ENCODE data around the gene SSNA1. TPM values are rescaled to one million over a fixed set of nuclear protein-coding genes. Genes with fewer than 3 reads are reported as not detected.

Gene SSNA1
- total and polyA plus RNA-seq, 9 of the 15 experiments (the other 6 are each of a cell fraction or from before 2014, with no cell fraction given) = 1.9 to 130 (median 57.1) TPM

DNA sequence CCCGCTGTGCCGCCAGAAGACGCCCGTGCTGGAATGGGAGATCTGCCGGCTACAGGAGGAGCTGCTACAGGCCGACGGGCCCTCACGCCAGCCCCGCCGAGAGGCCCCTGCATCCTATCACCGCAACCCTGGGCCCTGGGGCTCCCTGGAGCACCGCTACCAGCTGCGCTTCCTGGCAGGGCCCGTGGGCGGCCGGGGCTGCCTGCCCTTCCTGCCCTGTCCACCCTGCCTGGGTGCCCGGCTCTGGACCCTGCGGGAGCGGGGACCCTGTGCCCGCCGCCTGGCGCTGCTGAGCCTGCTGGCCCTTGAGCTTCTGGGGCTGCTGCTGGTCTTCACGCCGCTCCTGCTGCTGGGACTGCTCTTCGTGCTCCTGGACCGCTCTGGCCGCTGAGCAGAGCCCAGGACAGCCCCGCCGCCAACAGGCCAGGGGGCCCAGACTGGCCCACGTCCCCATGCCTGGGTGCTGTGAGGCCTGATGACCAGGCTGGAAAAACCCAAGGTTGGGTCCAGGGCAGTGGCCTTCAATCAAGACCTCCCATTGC lies 29.8 kb downstream of the SSNA1 start:
- FAIRE-seq = no peak
- Histone ChIP-seq H3K9ac (ENCODE audit: insufficient read depth in 1 of 2, low read depth in 2 of 2, low read length in 2 of 2) (peak overlapping the region; percentile 76 to 92), H3K9me1 (ENCODE audit: control insufficient read depth, insufficient read depth, low read length) (no peaks in the 10 kb centered on the region), H3K9me3 (replicated peaks; ENCODE audit: control insufficient read depth, insufficient read depth, low read depth, low read length) (no peaks in the 10 kb centered on the region), H3K79me2 (ENCODE audit: control insufficient read depth, insufficient read depth, low read length) (peaks cover 18% of the 10 kb centered on the region; the same call in 2 of the 3 replicates), H4K20me1 (replicated peaks; ENCODE audit: control insufficient read depth, insufficient read depth, low read length) (no peaks in the 10 kb centered on the region), H2AFZ (ENCODE audit: low read depth, low read length) (no peak overlapping the region), H3K4me3 (no peak overlapping the region), H3K36me3 (ENCODE audit: control insufficient read depth, insufficient read depth, low read length) (peaks cover 32% of the 10 kb centered on the region; the same call in 1 of the 3 replicates), H3K4me1 (replicated peaks in 1 of 2; ENCODE audit: control insufficient read depth in 2 of 2, insufficient read depth in 2 of 2, low read length in 2 of 2) (peaks cover 34 to 91% of the 10 kb centered on the region in 2 experiments), H3K27ac (ENCODE audit: extremely low read depth, low read depth, low read length) (peak overlapping the region; percentile 72), H3K27me3 (ENCODE audit: control insufficient read depth in 2 of 2, insufficient read depth in 2 of 2, low read length in 2 of 2) (no peaks in the 10 kb centered on the region), H3K4me2 (ENCODE audit: insufficient read depth, low read length) (peak overlapping the region; percentile 82)
- in situ Hi-C loops (cut with MboI) = no loop called here
- 85% methylated on average over 24 of the region's 30 CpGs for WGBS (ENCODE audit: insufficient coverage, low coverage, missing lambda C conversion rate)
- CTCF ChIA-PET (ENCODE audit: low intra/inter-chr PET ratio) = no interaction called here
- POLR2A ChIA-PET = interaction anchor here (0.5 to 2.1 kb wide), 11 partner anchors 9 to 222 kb away, joined by 3 to 13 read pairs (median 5); partner anchors contain the start of genes CLIC3, TPRN and TUBB4B
- BruUV-seq (replicated peaks) = no TSS peak
- intact Hi-C loops (cut with micrococcal nuclease) = loop anchor here (2.0 kb wide), 1 partner anchor 17 kb away; the partner anchor contains the start of gene TPRN
- no peak for DNase-seq (ENCODE audit: extremely low read depth in 1 of 4, low spot score in 3 of 4)
- no peak for ATAC-seq
- TF ChIP-seq ZNF589 (CRISPR knock-in tag; IDR thresholded peaks at IDR 0.05; ENCODE audit: low read depth) (0 out of 2 replicates have a peak, but pooled peaks have one; percentile 1), RFX7 (CRISPR knock-in tag; IDR thresholded peaks at IDR 0.05) (no peak), CAMTA2 (CRISPR knock-in tag; conservative IDR thresholded peaks at IDR 0.05) (0 out of 2 replicates have a peak, but pooled peaks have one; percentile 5), BDP1 (IDR thresholded peaks at IDR 0.05; ENCODE audit: insufficient read depth, insufficient read length) (no peak), TRIM24 (IDR thresholded peaks at IDR 0.05) (no peak), GTF2A2 (tag; IDR thresholded peaks at IDR 0.05) (no peak), FIP1L1 (IDR thresholded peaks at IDR 0.05; ENCODE audit: low read depth, low read length, poor library complexity, severe bottlenecking) (peak; percentile 39)
- TF ChIP-seq, protein P1, sequence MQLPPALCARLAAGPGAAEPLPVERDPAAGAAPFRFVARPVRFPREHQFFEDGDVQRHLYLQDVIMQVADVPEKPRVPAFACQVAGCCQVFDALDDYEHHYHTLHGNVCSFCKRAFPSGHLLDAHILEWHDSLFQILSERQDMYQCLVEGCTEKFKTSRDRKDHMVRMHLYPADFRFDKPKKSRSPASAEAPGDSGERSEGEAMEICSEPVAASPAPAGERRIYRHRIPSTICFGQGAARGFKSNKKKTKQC (CRISPR knock-in tag; IDR thresholded peaks at IDR 0.05) = 0 out of 2 replicates have a peak, but pooled peaks have one; percentile 9
- TF ChIP-seq, protein P2, sequence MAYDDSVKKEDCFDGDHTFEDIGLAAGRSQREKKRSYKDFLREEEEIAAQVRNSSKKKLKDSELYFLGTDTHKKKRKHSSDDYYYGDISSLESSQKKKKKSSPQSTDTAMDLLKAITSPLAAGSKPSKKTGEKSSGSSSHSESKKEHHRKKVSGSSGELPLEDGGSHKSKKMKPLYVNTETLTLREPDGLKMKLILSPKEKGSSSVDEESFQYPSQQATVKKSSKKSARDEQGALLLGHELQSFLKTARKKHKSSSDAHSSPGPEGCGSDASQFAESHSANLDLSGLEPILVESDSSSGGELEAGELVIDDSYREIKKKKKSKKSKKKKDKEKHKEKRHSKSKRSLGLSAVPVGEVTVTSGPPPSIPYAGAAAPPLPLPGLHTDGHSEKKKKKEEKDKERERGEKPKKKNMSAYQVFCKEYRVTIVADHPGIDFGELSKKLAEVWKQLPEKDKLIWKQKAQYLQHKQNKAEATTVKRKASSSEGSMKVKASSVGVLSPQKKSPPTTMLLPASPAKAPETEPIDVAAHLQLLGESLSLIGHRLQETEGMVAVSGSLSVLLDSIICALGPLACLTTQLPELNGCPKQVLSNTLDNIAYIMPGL (CRISPR knock-in tag; IDR thresholded peaks at IDR 0.05) = 0 out of 2 replicates have a peak, but pooled peaks have one; percentile 47
- TF ChIP-seq, protein P3, sequence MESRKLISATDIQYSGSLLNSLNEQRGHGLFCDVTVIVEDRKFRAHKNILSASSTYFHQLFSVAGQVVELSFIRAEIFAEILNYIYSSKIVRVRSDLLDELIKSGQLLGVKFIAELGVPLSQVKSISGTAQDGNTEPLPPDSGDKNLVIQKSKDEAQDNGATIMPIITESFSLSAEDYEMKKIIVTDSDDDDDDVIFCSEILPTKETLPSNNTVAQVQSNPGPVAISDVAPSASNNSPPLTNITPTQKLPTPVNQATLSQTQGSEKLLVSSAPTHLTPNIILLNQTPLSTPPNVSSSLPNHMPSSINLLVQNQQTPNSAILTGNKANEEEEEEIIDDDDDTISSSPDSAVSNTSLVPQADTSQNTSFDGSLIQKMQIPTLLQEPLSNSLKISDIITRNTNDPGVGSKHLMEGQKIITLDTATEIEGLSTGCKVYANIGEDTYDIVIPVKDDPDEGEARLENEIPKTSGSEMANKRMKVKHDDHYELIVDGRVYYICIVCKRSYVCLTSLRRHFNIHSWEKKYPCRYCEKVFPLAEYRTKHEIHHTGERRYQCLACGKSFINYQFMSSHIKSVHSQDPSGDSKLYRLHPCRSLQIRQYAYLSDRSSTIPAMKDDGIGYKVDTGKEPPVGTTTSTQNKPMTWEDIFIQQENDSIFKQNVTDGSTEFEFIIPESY (CRISPR knock-in tag; IDR thresholded peaks at IDR 0.05) = peak; percentile 78
- TF ChIP-seq, protein P4, sequence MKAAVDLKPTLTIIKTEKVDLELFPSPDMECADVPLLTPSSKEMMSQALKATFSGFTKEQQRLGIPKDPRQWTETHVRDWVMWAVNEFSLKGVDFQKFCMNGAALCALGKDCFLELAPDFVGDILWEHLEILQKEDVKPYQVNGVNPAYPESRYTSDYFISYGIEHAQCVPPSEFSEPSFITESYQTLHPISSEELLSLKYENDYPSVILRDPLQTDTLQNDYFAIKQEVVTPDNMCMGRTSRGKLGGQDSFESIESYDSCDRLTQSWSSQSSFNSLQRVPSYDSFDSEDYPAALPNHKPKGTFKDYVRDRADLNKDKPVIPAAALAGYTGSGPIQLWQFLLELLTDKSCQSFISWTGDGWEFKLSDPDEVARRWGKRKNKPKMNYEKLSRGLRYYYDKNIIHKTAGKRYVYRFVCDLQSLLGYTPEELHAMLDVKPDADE (conservative IDR thresholded peaks at IDR 0.05; ENCODE audit: control insufficient read depth, low read depth, low read length) = no peak
